Measurements from ENCODE around the gene ADH5. TPM values are rescaled to one million over a fixed set of nuclear protein-coding genes. Genes with fewer than 3 reads are reported as not detected.

Gene ADH5
- total and polyA plus RNA-seq, 9 donors = 79.5 to 227 (median 161) TPM

GRCh38 chr4:99079625-99080295 is 8.8 kb downstream of the ADH5 start:
- Histone ChIP-seq H3K27ac (no peak overlapping the region), H3K36me3 (no peaks in the 10 kb centered on the region), H3K9me3 (no peaks in the 10 kb centered on the region), H3K4me3 (no peak overlapping the region), H3K4me1 (ENCODE audit: insufficient read depth) (peaks cover 2% of the 10 kb centered on the region), H3K27me3 (no peaks in the 10 kb centered on the region)
- intact Hi-C loops (cut with DNase I) = loop anchor here in 1 of 4 donors (10.0 kb wide), 1 partner anchor 325 kb away; no protein-coding TSS in a partner anchor
- TF ChIP-seq POLR2A (IDR thresholded peaks at IDR 0.05) (no peak), EP300 (IDR thresholded peaks at IDR 0.05) (no peak), CTCF (IDR thresholded peaks at IDR 0.05) (no peak)
- WGBS, 3 donors = 40 to 67% (median 41%) methylated on average over 5 of the region's 5 CpGs
- DNase-seq = no peak

- 73 to 80% (median 75%) methylated on average over 5 of the region's 5 CpGs for WGBS, 3 donors
- H3K36me3 ChIP-seq = no peaks in the 10 kb centered on the region
- no peak overlapping the region for H3K4me3 ChIP-seq
- H3K27me3 ChIP-seq = no peaks in the 10 kb centered on the region
- intact Hi-C loops (cut with DNase I) = no loop called here
- DNase-seq = no peak
- no peak for TF ChIP-seq CTCF (IDR thresholded peaks at IDR 0.05)
- TF ChIP-seq EP300 (IDR thresholded peaks at IDR 0.05) = no peak
- no peak for TF ChIP-seq POLR2A (IDR thresholded peaks at IDR 0.05)
- peaks cover 2% of the 10 kb centered on the region for H3K4me1 ChIP-seq (ENCODE audit: insufficient read depth)
- no peaks in the 10 kb centered on the region for H3K9me3 ChIP-seq
- no peak overlapping the region for H3K27ac ChIP-seq
These were observed 9.5 kb downstream of the ADH5 start for GRCh38 chr4:99078931-99079624.

- Histone ChIP-seq H3K27me3 (no peaks in the 10 kb centered on the region), H3K4me1 (ENCODE audit: insufficient read depth) (peaks cover 2% of the 10 kb centered on the region), H3K9me3 (no peaks in the 10 kb centered on the region), H3K36me3 (no peaks in the 10 kb centered on the region), H3K27ac (no peak overlapping the region), H3K4me3 (no peak overlapping the region)
- no peak for TF ChIP-seq CTCF (IDR thresholded peaks at IDR 0.05)
- no peak for TF ChIP-seq EP300 (IDR thresholded peaks at IDR 0.05)
- no peak for TF ChIP-seq POLR2A (IDR thresholded peaks at IDR 0.05)
- WGBS, 3 donors = 78 to 92% (median 89%) methylated on average over 5 of the region's 5 CpGs
- no peak for DNase-seq
- intact Hi-C loops (cut with DNase I) = no loop called here
These were observed 10.3 kb downstream of the ADH5 start for GRCh38 chr4:99078336-99078735.

GRCh38 chr4:99077177-99077576 is 11.4 kb downstream of the ADH5 start:
- no peaks in the 10 kb centered on the region for H3K36me3 ChIP-seq
- no peaks in the 10 kb centered on the region for H3K27me3 ChIP-seq
- no peaks in the 10 kb centered on the region for H3K4me1 ChIP-seq (ENCODE audit: insufficient read depth)
- no peak overlapping the region for H3K4me3 ChIP-seq
- H3K9me3 ChIP-seq = no peaks in the 10 kb centered on the region
- TF ChIP-seq POLR2A (IDR thresholded peaks at IDR 0.05) (no peak), CTCF (IDR thresholded peaks at IDR 0.05) (no peak)
- intact Hi-C loops (cut with DNase I) = no loop called here
- WGBS, 3 donors = 85 to 89% (median 87%) methylated on average over 4 of the region's 4 CpGs
- DNase-seq = no peak
- no peak overlapping the region for H3K27ac ChIP-seq
